Measurements from ENCODE around the gene SEMA5A.

DNA sequence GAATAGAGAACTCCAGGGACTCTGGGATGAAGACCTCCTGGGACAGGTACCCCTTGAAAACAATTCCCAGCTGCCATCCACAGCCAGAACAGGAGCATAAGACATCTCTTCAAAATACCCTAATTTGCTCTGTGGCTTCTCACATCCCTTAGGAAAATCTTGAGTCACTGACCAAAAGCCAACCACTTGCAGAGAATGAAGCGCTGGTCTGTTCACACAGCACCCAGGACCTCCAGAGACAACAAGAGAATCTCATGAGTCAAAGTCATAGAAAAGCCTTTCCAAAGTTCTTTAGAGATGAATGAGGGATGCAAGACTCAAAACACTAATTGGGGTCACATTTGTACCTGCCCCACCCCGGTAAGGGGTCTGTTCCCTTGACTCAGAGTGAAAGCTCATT, 210.6 kb downstream of the SEMA5A start:
- TF ChIP-seq POLR2A (IDR thresholded peaks at IDR 0.05) = no peak
- TF ChIP-seq, protein P1, sequence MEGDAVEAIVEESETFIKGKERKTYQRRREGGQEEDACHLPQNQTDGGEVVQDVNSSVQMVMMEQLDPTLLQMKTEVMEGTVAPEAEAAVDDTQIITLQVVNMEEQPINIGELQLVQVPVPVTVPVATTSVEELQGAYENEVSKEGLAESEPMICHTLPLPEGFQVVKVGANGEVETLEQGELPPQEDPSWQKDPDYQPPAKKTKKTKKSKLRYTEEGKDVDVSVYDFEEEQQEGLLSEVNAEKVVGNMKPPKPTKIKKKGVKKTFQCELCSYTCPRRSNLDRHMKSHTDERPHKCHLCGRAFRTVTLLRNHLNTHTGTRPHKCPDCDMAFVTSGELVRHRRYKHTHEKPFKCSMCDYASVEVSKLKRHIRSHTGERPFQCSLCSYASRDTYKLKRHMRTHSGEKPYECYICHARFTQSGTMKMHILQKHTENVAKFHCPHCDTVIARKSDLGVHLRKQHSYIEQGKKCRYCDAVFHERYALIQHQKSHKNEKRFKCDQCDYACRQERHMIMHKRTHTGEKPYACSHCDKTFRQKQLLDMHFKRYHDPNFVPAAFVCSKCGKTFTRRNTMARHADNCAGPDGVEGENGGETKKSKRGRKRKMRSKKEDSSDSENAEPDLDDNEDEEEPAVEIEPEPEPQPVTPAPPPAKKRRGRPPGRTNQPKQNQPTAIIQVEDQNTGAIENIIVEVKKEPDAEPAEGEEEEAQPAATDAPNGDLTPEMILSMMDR (IDR thresholded peaks at IDR 0.05) = no peak
